Kidney (tissue), 14 donors: Measurements from ENCODE around the gene ANGPTL1. TPM values are rescaled to one million over a fixed set of nuclear protein-coding genes. Genes with fewer than 3 reads are reported as not detected.

ENCODE experiments used
- DNase-seq, 5 donors: peaks; one replicate each; pipeline ENCODE4 v3.0.0-alpha.2; 2013 to 2020
- FAIRE-seq: peaks from 2 replicates; lab custom pipeline; 2012; peaks lifted over from hg19 to GRCh38; lab: Jason Lieb, UNC
- H3K27ac ChIP-seq, 2 donors: one replicate each; pipeline ENCODE4 v1.7.0; 2013; ENCODE audit warnings: low read depth in 2 of 2, low read length in 2 of 2, inconsistent platforms in 1 of 2
- H3K27me3 ChIP-seq: one replicate; pipeline ENCODE4 v1.7.1; 2013; ENCODE audit warnings: low read length, inconsistent platforms; ENCODE audit not compliant: control insufficient read depth, insufficient read depth
- H3K36me3 ChIP-seq, 3 donors: one replicate each; pipeline versions ENCODE4 v1.7.0 to v1.7.1; 2013; ENCODE audit warnings: low read length in 3 of 3, control low read depth in 1 of 3, inconsistent platforms in 1 of 3; ENCODE audit not compliant: insufficient read depth in 3 of 3, control insufficient read depth in 2 of 3
- H3K4me1 ChIP-seq, 3 donors: one replicate each; pipeline versions ENCODE4 v1.7.0 to v1.7.1; 2013; ENCODE audit warnings: low read length in 3 of 3, inconsistent platforms in 1 of 3, low read depth in 1 of 3; ENCODE audit not compliant: control insufficient read depth in 2 of 3, insufficient read depth in 2 of 3
- H3K4me3 ChIP-seq, 3 donors: one replicate each; pipeline versions ENCODE4 v1.7.0 to v1.8.1; 2013; ENCODE audit warnings: low read length in 3 of 3, control low read depth in 1 of 3, inconsistent platforms in 1 of 3
- H3K9ac ChIP-seq, 3 donors: one replicate each; pipeline versions ENCODE4 v1.7.0 to v1.7.1; 2013; ENCODE audit warnings: low read length in 3 of 3, control low read depth in 1 of 3, inconsistent platforms in 1 of 3
- H3K9me3 ChIP-seq, 3 donors: one replicate each; pipeline versions ENCODE4 v1.7.0 to v1.7.1; 2013; ENCODE audit warnings: low read length in 3 of 3, control low read depth in 1 of 3, inconsistent platforms in 1 of 3; ENCODE audit not compliant: control insufficient read depth in 2 of 3, insufficient read depth in 1 of 3
- CTCF ChIP-seq: IDR thresholded peaks from 3 replicates; pipeline ENCODE4 v1.5.1; 2012; ENCODE audit warnings: mild to moderate bottlenecking, moderate library complexity, borderline replicate concordance; ENCODE audit not compliant: insufficient read depth; ENCODE audit errors: extremely low read depth
- intact Hi-C: fragments of 100-400 bp; cut with DNase I; formaldehyde crosslinking; loops from one replicate; pipeline ENCODE4 v1.11.1; 2022
- polyA plus RNA-seq: library from polyadenylated mRNA; stranded (reverse); fragments of 350-450 nt; fragmentation: Illumina TruSeq; extraction: RNeasy Lipid Tissue Mini Kit (QIAGEN cat#74804); gene quantifications from one replicate; pipeline ENCODE4 v1.2.3, GENCODE V29; 2014; ENCODE audit warnings: low read depth, low replicate concordance; ENCODE audit not compliant: insufficient read depth
- total RNA-seq: library from RNA; stranded (reverse); fragmentation: NEBNext Ultra II Directional; extraction: Animal tissue kit (Norgen Biotek cat#: 25700); gene quantifications from one replicate; pipeline ENCODE4 v1.2.1, GENCODE V29; 2021
- donor health status: control.
- donor health status: control.
- donor health status: control.
- donor health status: control.
- donor health status: control.
- donor health status: DM: yes; HTN: yes; CAD: no.
- donor health status: Normal renal cell carcinoma (clear cell type).

Gene ANGPTL1
- total and polyA plus RNA-seq, 2 donors from 2014 or later: 8.2 to 24.5 TPM

- Histone ChIP-seq H3K36me3 (no peaks in the 10 kb centered on the region), H3K27me3 (no peaks in the 10 kb centered on the region), H3K4me1 (no peaks in the 10 kb centered on the region), H3K9me3 (no peaks in the 10 kb centered on the region), H3K4me3 (no peak overlapping the region), H3K27ac (no peak overlapping the region), H3K9ac (no peak overlapping the region)
- no peak for DNase-seq
- FAIRE-seq: no peak
- intact Hi-C loops: no loop called here
- no peak for TF ChIP-seq CTCF
Observed at GRCh38 chr1:178918308-178918707, 47.4 kb upstream of the ANGPTL1 start.

DNA sequence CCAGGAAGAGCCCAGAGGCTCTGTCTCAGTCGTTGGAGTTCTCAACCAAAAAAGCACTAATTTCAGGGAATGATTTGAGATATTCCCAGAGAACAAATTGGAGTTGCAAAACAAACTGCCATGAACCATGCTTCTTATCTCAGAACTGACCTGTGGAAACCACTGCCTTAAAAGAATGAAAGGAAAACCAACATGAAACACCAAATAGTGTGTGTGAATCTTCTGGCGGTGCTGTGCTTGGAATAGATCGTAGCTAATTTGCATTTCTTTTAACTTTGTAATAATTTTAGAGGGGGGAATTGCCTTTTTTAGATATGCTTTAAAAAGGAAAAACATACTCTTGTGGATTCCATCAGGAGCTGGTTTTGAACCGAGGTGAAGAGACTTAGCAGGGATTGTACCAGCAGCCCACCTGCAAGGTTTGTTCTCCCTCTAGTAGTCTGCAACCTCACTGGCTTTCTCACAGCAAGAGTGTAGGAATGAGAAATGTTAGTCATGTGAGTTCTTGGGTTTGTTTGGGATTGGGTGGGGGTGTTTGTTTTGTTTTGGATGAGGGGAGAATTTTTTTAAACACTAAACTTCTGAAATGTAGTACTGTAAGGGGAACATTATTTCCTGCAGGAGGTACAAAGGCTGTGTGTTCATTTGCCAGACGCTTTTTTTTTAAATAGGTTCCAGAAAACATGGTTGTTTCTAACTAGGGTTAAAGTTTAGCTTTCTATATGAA lies 45.7 kb upstream of the ANGPTL1 start:
- Histone ChIP-seq H3K9ac (no peak overlapping the region), H3K4me3 (no peak overlapping the region), H3K4me1 (no peaks in the 10 kb centered on the region), H3K36me3 (no peaks in the 10 kb centered on the region), H3K27me3 (no peaks in the 10 kb centered on the region), H3K9me3 (no peaks in the 10 kb centered on the region), H3K27ac (no peak overlapping the region)
- intact Hi-C loops: no loop called here
- no peak for TF ChIP-seq CTCF
- FAIRE-seq (no peak), DNase-seq (no peak)

DNA sequence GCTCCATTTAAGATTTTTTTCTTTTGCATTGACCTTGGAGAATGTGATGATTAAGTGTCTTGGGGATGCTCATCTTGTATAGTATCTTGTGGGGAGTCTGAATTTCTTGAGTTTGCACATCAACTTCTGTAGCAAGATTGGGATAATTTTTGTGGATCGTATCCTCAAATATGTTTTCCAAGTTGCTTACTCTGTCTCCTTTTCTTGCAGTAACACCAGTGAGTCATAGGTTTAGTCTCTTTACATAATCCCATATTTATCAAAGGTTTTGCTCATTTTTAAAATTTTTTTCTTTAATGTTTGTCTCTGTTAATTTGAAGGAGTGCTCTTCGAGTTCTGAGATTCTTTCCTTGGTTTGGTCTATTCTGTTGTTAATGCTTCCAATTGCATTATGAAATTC lies 41.7 kb upstream of the ANGPTL1 start:
- Histone ChIP-seq H3K4me1 (no peaks in the 10 kb centered on the region), H3K36me3 (peaks cover 0 to 3% (median 0%) of the 10 kb centered on the region in 3 donors), H3K27me3 (no peaks in the 10 kb centered on the region), H3K9ac (no peak overlapping the region), H3K4me3 (no peak overlapping the region), H3K27ac (no peak overlapping the region), H3K9me3 (no peaks in the 10 kb centered on the region)
- FAIRE-seq: no peak
- intact Hi-C loops: no loop called here
- no peak for DNase-seq
- TF ChIP-seq CTCF: no peak
